Small intestine (tissue), 7 donors: ENCODE results near the gene SULT1A1. TPM values are rescaled to one million over a fixed set of nuclear protein-coding genes. Genes with fewer than 3 reads are reported as not detected.

Source experiments
- DNase-seq, 2 donors: peaks; one replicate each; pipeline versions ENCODE4 v3.0.0 to v3.0.0-alpha.2; 2013
- FAIRE-seq: peaks from 2 replicates; lab custom pipeline; 2012; peaks lifted over from hg19 to GRCh38; lab: Jason Lieb, UNC
- H3K27ac ChIP-seq, 3 donors: one replicate each; pipeline ENCODE4 v1.5.1; 2013; ENCODE audit warnings: low read length in 2 of 3, mild to moderate bottlenecking in 2 of 3, control low read depth in 1 of 3, inconsistent platforms in 1 of 3, low read depth in 1 of 3, moderate library complexity in 1 of 3
- H3K27me3 ChIP-seq, 3 donors: one replicate each; pipeline ENCODE4 v1.6.1; 2013; ENCODE audit warnings: low read length in 3 of 3, inconsistent platforms in 1 of 3; ENCODE audit not compliant: control insufficient read depth in 3 of 3, insufficient read depth in 3 of 3
- H3K36me3 ChIP-seq, 3 donors: one replicate each; pipeline ENCODE4 v1.6.1; 2013; ENCODE audit warnings: low read length in 3 of 3, inconsistent platforms in 1 of 3, low read depth in 1 of 3, mild to moderate bottlenecking in 1 of 3, moderate library complexity in 1 of 3; ENCODE audit not compliant: control insufficient read depth in 3 of 3, insufficient read depth in 2 of 3
- H3K4me1 ChIP-seq, 3 donors: one replicate each; pipeline ENCODE4 v1.6.1; 2013; ENCODE audit warnings: low read length in 2 of 3, inconsistent platforms in 1 of 3, low read depth in 1 of 3, mild to moderate bottlenecking in 1 of 3, moderate library complexity in 1 of 3; ENCODE audit not compliant: control insufficient read depth in 3 of 3, insufficient read depth in 2 of 3
- H3K4me3 ChIP-seq, 3 donors: one replicate each; pipeline ENCODE4 v1.5.1; 2013; ENCODE audit warnings: low read length in 3 of 3, control low read depth in 1 of 3, inconsistent platforms in 1 of 3, low read depth in 1 of 3, mild to moderate bottlenecking in 1 of 3, moderate library complexity in 1 of 3
- H3K9me3 ChIP-seq, 2 donors: one replicate each; pipeline ENCODE4 v1.6.1; 2013; ENCODE audit warnings: low read depth in 1 of 2, low read length in 1 of 2; ENCODE audit not compliant: control insufficient read depth in 2 of 2, insufficient read depth in 1 of 2
- WGBS, 3 donors: extraction: QIAGEN DNeasy Blood & Tissue Kit; methylation state at CpG; one replicate each; pipeline ENCODE4 v1.1.7; 2013; 5-methylcytosine and 5-hydroxymethylcytosine counted together
- polyA plus RNA-seq, 4 donors: library from polyadenylated mRNA; stranded (reverse) in 3 of 4; unstranded in 1 of 4; fragments of 200-250 nt in 3 of 4; fragments of 120-200 nt in 1 of 4; gene quantifications; one replicate each; pipeline versions ENCODE4 v1.2.1 to v1.2.3, GENCODE V29; 2013
- donor health status: healthy with polysubstance abuse.
- donor health status: control.
- donor health status: control.
- donor health status: Bipolar disorder and iron deficiency.
- donor health status: healthy.

The SULT1A1 gene
- polyA plus RNA-seq, 4 donors, result 69.7 to 710 (median 271) TPM

DNA sequence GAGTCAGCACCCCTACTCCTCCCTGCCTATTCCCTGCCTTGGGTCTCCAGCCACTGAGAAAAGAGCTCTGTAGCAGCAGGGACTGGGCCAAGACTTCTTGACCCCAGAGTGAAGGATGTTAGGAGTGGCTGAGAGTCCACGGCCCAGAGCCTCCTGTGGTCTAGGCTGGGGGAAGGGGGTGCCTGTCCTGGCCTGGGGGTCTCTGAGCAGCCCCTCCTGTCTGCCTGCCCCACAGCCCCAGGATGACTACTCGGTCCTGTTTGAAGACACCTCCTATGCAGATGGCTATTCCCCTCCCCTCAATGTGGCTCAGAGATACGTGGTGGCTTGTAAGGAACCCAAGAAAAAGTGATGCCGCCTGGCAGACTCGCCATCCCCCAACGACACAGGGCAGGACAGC lies 18.5 kb downstream of the SULT1A1 start:
- DNase-seq (no peak), FAIRE-seq (no peak)
- H3K9me3 ChIP-seq, result no peaks in the 10 kb centered on the region
- H3K4me1 ChIP-seq, result peaks cover 0 to 11% (median 0%) of the 10 kb centered on the region in 3 donors
- no peaks in the 10 kb centered on the region for H3K27me3 ChIP-seq
- 86 to 93% (median 93%) methylated on average over 6 of the region's 6 CpGs for WGBS, 3 donors
- no peak overlapping the region for H3K27ac ChIP-seq
- peaks cover 10 to 71% (median 11%) of the 10 kb centered on the region in 3 donors for H3K36me3 ChIP-seq
- H3K4me3 ChIP-seq, result no peak overlapping the region

DNA sequence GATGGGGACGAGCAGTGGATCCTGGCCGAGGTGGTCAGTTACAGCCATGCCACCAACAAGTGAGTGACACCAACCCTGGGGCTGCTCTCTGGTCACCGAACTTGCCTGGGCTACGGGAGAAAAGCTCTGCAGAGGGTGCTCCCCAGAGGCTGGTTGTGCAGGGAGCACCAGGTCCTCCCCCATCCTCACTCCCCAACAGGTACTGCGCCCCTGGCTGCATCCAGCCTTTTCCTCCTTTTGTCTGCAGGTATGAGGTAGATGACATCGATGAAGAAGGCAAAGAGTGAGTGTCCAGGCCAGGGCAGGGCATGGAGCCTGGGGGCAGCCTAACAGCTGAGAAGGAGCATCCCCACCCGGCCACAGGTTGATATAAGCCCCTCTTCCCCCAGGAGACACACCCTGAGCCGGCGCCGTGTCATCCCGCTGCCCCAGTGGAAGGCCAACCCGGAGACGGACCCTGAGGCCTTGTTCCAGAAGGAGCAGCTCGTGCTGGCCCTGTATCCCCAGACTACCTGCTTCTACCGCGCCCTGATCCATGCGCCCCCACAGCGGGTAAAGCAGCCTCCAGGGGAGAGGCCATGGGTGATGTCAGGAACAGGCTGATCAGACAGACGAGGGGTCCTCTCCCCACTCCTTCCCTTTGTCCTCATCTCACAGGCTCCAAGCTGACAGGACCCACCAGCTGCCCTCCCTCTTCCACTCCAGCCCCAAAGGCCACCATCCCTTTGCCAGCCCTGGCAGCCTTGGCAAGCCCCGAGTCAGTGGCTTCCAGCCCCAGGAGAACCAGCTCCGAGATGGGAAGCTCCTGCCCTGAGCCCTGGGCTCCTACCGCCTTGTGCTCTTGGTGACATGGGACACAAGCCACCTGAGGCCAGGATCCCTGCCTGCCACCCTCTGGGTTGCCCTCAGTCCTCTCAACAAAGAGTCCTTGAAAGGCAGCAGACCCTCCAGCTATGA lies 19.2 kb downstream of the SULT1A1 start:
- FAIRE-seq, result no peak
- H3K4me1 ChIP-seq, result peaks cover 0 to 6% (median 0%) of the 10 kb centered on the region in 3 donors
- peaks cover 10 to 74% (median 11%) of the 10 kb centered on the region in 3 donors for H3K36me3 ChIP-seq
- no peak overlapping the region for H3K4me3 ChIP-seq
- WGBS, 3 donors, result 90 to 94% (median 92%) methylated on average over 18 to 22 of the region's 22 CpGs
- DNase-seq, result no peak
- no peaks in the 10 kb centered on the region for H3K9me3 ChIP-seq
- H3K27ac ChIP-seq, result no peak overlapping the region
- no peaks in the 10 kb centered on the region for H3K27me3 ChIP-seq

DNA sequence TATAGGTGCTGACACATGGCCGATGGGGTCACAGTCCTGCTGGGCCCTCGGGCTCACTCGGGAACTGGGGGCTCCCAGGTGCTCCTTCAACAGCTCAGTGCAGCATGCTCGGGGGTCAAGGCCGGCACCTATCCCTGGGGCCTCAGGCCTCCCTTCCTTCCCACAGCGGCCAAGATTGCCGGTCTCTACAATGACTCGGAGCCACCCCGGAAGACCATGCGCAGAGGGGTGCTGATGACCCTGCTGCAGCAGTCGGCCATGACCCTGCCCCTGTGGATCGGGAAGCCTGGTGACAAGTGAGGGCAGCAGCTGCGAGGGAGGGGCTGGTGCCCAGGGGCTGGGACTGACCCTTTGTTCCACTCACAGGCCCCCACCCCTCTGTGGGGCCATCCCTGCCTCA lies 19.9 kb downstream of the SULT1A1 start:
- Histone ChIP-seq H3K4me1 (peaks cover 0 to 3% (median 0%) of the 10 kb centered on the region in 3 donors), H3K4me3 (no peak overlapping the region), H3K9me3 (no peaks in the 10 kb centered on the region), H3K27me3 (no peaks in the 10 kb centered on the region), H3K36me3 (peaks cover 10 to 82% (median 11%) of the 10 kb centered on the region in 3 donors), H3K27ac (no peak overlapping the region)
- FAIRE-seq (no peak), DNase-seq (no peak)
- 91 to 96% (median 92%) methylated on average over 11 to 13 of the region's 13 CpGs for WGBS, 3 donors

DNA sequence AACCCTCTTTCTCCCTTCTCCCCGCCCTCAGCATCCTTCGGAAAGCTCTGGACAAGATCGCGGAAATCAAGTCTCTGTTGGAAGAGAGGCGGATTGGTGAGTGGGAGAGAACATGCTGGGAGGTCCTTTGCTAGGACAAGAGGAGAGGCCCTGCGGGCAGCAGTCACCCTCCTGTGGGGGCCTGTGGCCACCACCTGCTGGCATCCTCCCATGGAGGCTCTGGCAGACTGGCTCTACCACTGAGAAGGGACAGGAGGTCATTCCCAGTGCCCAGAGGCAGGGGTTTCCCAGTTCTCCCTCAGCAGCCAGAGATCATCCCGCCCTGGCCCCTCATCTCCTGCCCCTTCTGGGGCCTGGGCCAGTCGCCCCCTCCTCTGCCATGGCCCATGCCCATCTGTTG lies 20.8 kb downstream of the SULT1A1 start:
- no peaks in the 10 kb centered on the region for H3K9me3 ChIP-seq
- peaks cover 10 to 82% (median 11%) of the 10 kb centered on the region in 3 donors for H3K36me3 ChIP-seq
- FAIRE-seq, result no peak
- H3K27ac ChIP-seq, result no peak overlapping the region
- no peak for DNase-seq
- no peak overlapping the region for H3K4me3 ChIP-seq
- H3K27me3 ChIP-seq, result no peaks in the 10 kb centered on the region
- 96 to 97% (median 97%) methylated on average over 8 of the region's 8 CpGs for WGBS, 3 donors
- peaks cover 0 to 3% (median 0%) of the 10 kb centered on the region in 3 donors for H3K4me1 ChIP-seq

DNA sequence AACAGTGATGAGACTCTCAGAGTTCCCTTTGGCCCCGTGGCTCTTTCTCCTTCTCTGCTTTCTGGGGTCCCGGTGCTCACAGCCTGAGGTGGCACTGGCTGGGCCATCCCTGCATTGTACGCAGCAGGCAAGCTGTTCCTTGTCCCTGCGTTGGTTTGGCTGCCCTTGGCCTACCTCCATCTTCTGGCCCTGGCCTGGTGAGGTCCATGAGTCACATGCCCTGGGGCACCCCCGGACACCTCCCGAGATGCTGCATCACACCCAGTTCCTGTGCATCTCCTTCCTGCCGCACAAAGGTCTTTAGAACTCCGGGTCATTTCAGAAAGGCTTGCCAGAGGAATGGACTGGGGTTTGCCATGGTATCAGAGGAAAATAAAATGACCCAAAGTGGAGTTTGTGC lies 22.5 kb downstream of the SULT1A1 start:
- WGBS, 3 donors, result 76 to 90% (median 85%) methylated on average over 8 of the region's 8 CpGs
- Histone ChIP-seq H3K27ac (no peak overlapping the region), H3K36me3 (peaks cover 11 to 74% (median 12%) of the 10 kb centered on the region in 3 donors), H3K4me3 (no peak overlapping the region), H3K4me1 (no peaks in the 10 kb centered on the region), H3K27me3 (no peaks in the 10 kb centered on the region), H3K9me3 (no peaks in the 10 kb centered on the region)
- DNase-seq (no peak), FAIRE-seq (no peak)

DNA sequence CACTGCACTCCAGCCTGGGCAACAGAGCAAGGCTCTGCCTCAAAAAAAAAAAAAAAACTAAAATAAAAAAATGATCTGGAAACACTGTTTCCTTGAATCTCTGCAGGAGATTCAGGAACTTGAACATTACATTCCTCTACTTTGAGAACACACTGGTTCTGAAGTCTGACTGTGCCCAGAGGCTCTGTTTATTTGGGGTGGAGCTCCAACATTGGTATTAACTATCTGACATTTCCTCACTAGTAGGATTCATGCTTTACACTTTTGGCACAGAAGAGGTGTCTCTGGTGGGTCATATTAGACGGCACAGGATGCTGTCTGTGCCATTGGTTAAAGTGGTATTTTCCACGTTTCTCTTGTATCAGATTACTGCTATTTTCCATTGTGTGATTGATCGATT lies 23.4 kb downstream of the SULT1A1 start:
- Histone ChIP-seq H3K4me1 (no peaks in the 10 kb centered on the region), H3K27ac (no peak overlapping the region), H3K36me3 (peaks cover 12 to 72% (median 12%) of the 10 kb centered on the region in 3 donors), H3K9me3 (no peaks in the 10 kb centered on the region), H3K27me3 (no peaks in the 10 kb centered on the region), H3K4me3 (no peak overlapping the region)
- WGBS, 3 donors, result 87 to 92% (median 90%) methylated on average over 3 of the region's 3 CpGs
- DNase-seq, result no peak
- no peak for FAIRE-seq

DNA sequence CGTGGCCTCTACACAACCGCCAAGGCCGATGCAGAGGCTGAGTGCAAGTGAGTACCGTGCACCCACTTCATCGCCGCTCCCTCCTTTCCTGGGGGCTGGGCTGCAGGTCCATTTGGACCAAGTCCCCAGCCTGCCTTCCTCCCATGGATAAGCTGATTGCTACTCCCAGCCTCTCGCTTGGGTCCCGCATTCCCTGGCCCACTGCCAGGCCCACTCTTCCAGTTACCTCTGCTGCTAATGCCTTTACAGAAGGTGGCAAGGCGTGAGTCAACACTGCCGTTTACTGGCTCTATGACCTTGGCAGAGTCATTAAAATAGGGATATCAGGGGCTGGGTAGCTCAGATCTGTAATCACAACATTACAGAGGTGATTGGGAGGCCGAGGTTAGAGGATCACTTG lies 24.2 kb downstream of the SULT1A1 start:
- DNase-seq, result peak; percentile 28 to 90

DNA sequence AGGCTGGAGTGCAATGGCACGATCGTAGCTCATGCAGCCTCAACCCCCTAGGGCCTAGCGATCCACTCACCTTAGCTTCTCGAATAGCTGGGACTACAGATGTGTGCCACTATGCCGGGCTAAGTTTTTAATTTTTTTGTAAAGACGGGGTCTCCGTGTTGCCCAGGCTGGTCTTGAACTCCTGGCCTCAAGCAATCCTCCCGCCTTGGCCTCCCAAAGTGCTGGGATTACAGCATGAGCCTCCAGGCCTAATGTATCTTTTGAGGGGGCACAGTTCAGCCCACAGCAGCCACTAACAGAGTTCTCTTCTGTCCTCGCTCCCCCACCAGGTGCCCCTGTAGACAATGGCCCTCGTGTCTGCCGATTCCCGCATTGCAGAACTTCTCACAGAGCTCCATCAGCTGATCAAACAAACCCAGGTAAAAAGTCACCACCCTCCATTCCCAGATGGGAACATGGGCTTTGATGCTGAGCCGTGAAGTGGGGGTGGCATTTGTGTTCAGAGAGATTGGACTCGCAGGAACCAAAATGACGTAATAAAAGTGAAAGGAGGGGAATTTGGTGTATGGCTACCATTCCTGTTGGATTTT lies 29.0 kb downstream of the SULT1A1 start:
- peaks cover 2 to 36% (median 6%) of the 10 kb centered on the region in 3 donors for H3K36me3 ChIP-seq
- FAIRE-seq (no peak), DNase-seq (no peak)

More for the DNA sequence above, 24.2 kb downstream of the SULT1A1 start:
- Histone ChIP-seq H3K27ac (no peak overlapping the region), H3K27me3 (no peaks in the 10 kb centered on the region), H3K4me3 (no peak overlapping the region), H3K36me3 (peaks cover 9 to 69% (median 15%) of the 10 kb centered on the region in 3 donors), H3K4me1 (no peaks in the 10 kb centered on the region), H3K9me3 (no peaks in the 10 kb centered on the region)
- FAIRE-seq, result no peak
- 21 to 72% (median 42%) methylated on average over 11 of the region's 11 CpGs for WGBS, 3 donors

More for the DNA sequence above, 29.0 kb downstream of the SULT1A1 start:
- H3K9me3 ChIP-seq, result no peaks in the 10 kb centered on the region
- H3K27ac ChIP-seq, result no peak overlapping the region
- H3K27me3 ChIP-seq, result no peaks in the 10 kb centered on the region
- H3K4me1 ChIP-seq, result no peaks in the 10 kb centered on the region
- WGBS, 3 donors, result 95 to 97% (median 97%) methylated on average over 15 of the region's 15 CpGs
- H3K4me3 ChIP-seq, result no peak overlapping the region
